Gastrocnemius medialis (tissue), 4 donors: Measurements from ENCODE around the gene ADGRD1. TPM values are rescaled to one million over a fixed set of nuclear protein-coding genes. Genes with fewer than 3 reads are reported as not detected.
"Not testable (repeated sequence)": the region's sequence is repeated elsewhere in the genome, so short reads cannot be mapped to it uniquely, and the experiment has no call there.

Experiments
- ATAC-seq, 2 donors: fragments of 150-250 bp; one replicate each; pipeline ENCODE4 v1.9.1; 2016
- DNase-seq, 2 donors: peaks; one replicate each; pipeline ENCODE4 v3.0.0-alpha.2; 2019
- H3K27ac ChIP-seq, 4 donors: fragments of 200-600 bp; sonication (generic); 1 replicate in 1 of 4; 2 replicates in 3 of 4; pipeline ENCODE4 v1.5.1; 2016 to 2018; ENCODE audit warnings: mild to moderate bottlenecking in 2 of 4, moderate library complexity in 1 of 4
- H3K27me3 ChIP-seq, 3 donors: fragments of 200-600 bp; sonication (generic) in 2 of 3; 1 replicate in 1 of 3; 2 replicates in 2 of 3; pipeline versions ENCODE4 v1.5.1 to v1.6.0; 2016 to 2019; ENCODE audit warnings: mild to moderate bottlenecking in 1 of 3, moderate library complexity in 1 of 3
- H3K36me3 ChIP-seq, 2 donors: fragments of 200-600 bp; sonication (generic) in 1 of 2; one replicate each; pipeline ENCODE4 v1.5.1; 2017 to 2018
- H3K4me1 ChIP-seq, 2 donors: fragments of 200-600 bp; sonication (generic) in 1 of 2; one replicate each; pipeline ENCODE4 v1.5.1; 2016 to 2017; ENCODE audit warnings: mild to moderate bottlenecking in 2 of 2
- H3K4me3 ChIP-seq, 4 donors: fragments of 200-600 bp; sonication (generic) in 3 of 4; 1 replicate in 1 of 4; 2 replicates in 3 of 4; pipeline ENCODE4 v1.5.1; 2016 to 2019; ENCODE audit warnings: mild to moderate bottlenecking in 2 of 4
- H3K9me3 ChIP-seq, 3 donors: fragments of 200-600 bp; sonication (generic) in 2 of 3; 1 replicate in 1 of 3; 2 replicates in 2 of 3; pipeline ENCODE4 v1.5.1; 2016 to 2019
- CTCF ChIP-seq, 5 experiments: fragments of 450-650 bp in 3 of 5; fragments of 200-600 bp in 2 of 5; sonication (generic) in 2 of 5; IDR thresholded peaks in 4 of 5; conservative IDR thresholded peaks in 1 of 5; 1 replicate in 4 of 5; 2 replicates in 1 of 5; pipeline ENCODE4 v1.5.1; 2016 to 2019; ENCODE audit warnings: antibody characterized with exemption in 5 of 5, mild to moderate bottlenecking in 3 of 5, moderate library complexity in 3 of 5
- POLR2A ChIP-seq, 2 donors: fragments of 450-650 bp; IDR thresholded peaks; one replicate each; pipeline ENCODE4 v1.6.1; 2017; ENCODE audit warnings: antibody characterized with exemption in 2 of 2, mild to moderate bottlenecking in 2 of 2, moderate library complexity in 2 of 2
- in situ Hi-C, 4 donors: fragments of 200-750 bp; cut with MboI; loops; one replicate each; pipeline versions ENCODE4 v1.15.0 to v1.8.0; 2017; ENCODE audit warnings: low sequenced_read_pairs in 4 of 4
- intact Hi-C: fragments of 100-400 bp; cut with DNase I; formaldehyde crosslinking; loops from one replicate; pipeline ENCODE4 v1.15.1; 2023; ENCODE audit warnings: low total_unique reads
- total RNA-seq, 4 donors: library from RNA; depleted of rRNA; stranded (reverse); fragments of >200 nt; gene quantifications; one replicate each; pipeline versions ENCODE4 v1.1.0 to v1.2.3, GENCODE V29; 2016

ADGRD1 gene
- total RNA-seq, 4 donors from 2014 or later: 5.3 to 9.6 (median 8.2) TPM

GRCh38 chr12:131066886-131067490 is 113.3 kb downstream of the ADGRD1 start:
- in situ Hi-C loops (no loop called here), intact Hi-C loops (no loop called here)
- ATAC-seq (no peak), DNase-seq (no peak)
- no peak overlapping the region for H3K27ac ChIP-seq
- H3K4me3 ChIP-seq: no peak overlapping the region
- H3K9me3 ChIP-seq: no peaks in the 10 kb centered on the region
- no peak for TF ChIP-seq POLR2A (IDR thresholded peaks at IDR 0.05)
- TF ChIP-seq CTCF (IDR thresholded peaks at IDR 0.05 in 4 of 5, conservative IDR thresholded peaks at IDR 0.05 in 1 of 5): no peak
- H3K4me1 ChIP-seq: no peaks in the 10 kb centered on the region
- H3K36me3 ChIP-seq: no peaks in the 10 kb centered on the region
- no peaks in the 10 kb centered on the region for H3K27me3 ChIP-seq

GRCh38 chr12:131067981-131068851 is 114.5 kb downstream of the ADGRD1 start:
- TF ChIP-seq CTCF (IDR thresholded peaks at IDR 0.05 in 4 of 5, conservative IDR thresholded peaks at IDR 0.05 in 1 of 5) (no peak), POLR2A (IDR thresholded peaks at IDR 0.05) (no peak)
- no peaks in the 10 kb centered on the region for H3K36me3 ChIP-seq
- no peak for DNase-seq
- no peak overlapping the region for H3K4me3 ChIP-seq
- ATAC-seq: no peak
- intact Hi-C loops: no loop called here
- no peaks in the 10 kb centered on the region for H3K9me3 ChIP-seq
- H3K27me3 ChIP-seq: no peaks in the 10 kb centered on the region
- H3K27ac ChIP-seq: no peak overlapping the region
- H3K4me1 ChIP-seq: no peaks in the 10 kb centered on the region
- in situ Hi-C loops: no loop called here

- H3K4me3 ChIP-seq, intact Hi-C loops, H3K27me3 ChIP-seq, ATAC-seq, H3K9me3 ChIP-seq, H3K36me3 ChIP-seq, H3K27ac ChIP-seq, in situ Hi-C loops, DNase-seq, H3K4me1 ChIP-seq: not testable (repeated sequence)
These were observed 115.4 kb downstream of the ADGRD1 start for GRCh38 chr12:131068926-131069720.

GRCh38 chr12:131070136-131070535 is 116.4 kb downstream of the ADGRD1 start:
- H3K9me3 ChIP-seq, H3K4me1 ChIP-seq, ATAC-seq, H3K27ac ChIP-seq, H3K36me3 ChIP-seq, H3K27me3 ChIP-seq, H3K4me3 ChIP-seq, in situ Hi-C loops, DNase-seq, intact Hi-C loops: not testable (repeated sequence)

- H3K27ac ChIP-seq, ATAC-seq, in situ Hi-C loops, H3K36me3 ChIP-seq, DNase-seq, intact Hi-C loops, H3K27me3 ChIP-seq, H3K4me3 ChIP-seq, H3K9me3 ChIP-seq, H3K4me1 ChIP-seq: not testable (repeated sequence)
These were observed 117.0 kb downstream of the ADGRD1 start for GRCh38 chr12:131070668-131071067.

- in situ Hi-C loops, ATAC-seq, DNase-seq, H3K27ac ChIP-seq, H3K4me1 ChIP-seq, H3K4me3 ChIP-seq, H3K9me3 ChIP-seq, H3K27me3 ChIP-seq, H3K36me3 ChIP-seq, intact Hi-C loops: not testable (repeated sequence)
These were observed 117.6 kb downstream of the ADGRD1 start for GRCh38 chr12:131071234-131071820.

- DNase-seq, ATAC-seq, H3K27ac ChIP-seq, in situ Hi-C loops, H3K9me3 ChIP-seq, intact Hi-C loops, H3K4me1 ChIP-seq, H3K27me3 ChIP-seq, H3K36me3 ChIP-seq, H3K4me3 ChIP-seq: not testable (repeated sequence)
These were observed 118.2 kb downstream of the ADGRD1 start for GRCh38 chr12:131071950-131072349.
